ENCODE results near the gene CPSF7. TPM values are rescaled to one million over a fixed set of nuclear protein-coding genes. Genes with fewer than 3 reads are reported as not detected.
"Not testable (repeated sequence)": the region's sequence is repeated elsewhere in the genome, so short reads cannot be mapped to it uniquely, and the experiment has no call there.

The CPSF7 gene
- total RNA-seq, 1 experiment from 2014 or later, result 64.1 TPM

DNA sequence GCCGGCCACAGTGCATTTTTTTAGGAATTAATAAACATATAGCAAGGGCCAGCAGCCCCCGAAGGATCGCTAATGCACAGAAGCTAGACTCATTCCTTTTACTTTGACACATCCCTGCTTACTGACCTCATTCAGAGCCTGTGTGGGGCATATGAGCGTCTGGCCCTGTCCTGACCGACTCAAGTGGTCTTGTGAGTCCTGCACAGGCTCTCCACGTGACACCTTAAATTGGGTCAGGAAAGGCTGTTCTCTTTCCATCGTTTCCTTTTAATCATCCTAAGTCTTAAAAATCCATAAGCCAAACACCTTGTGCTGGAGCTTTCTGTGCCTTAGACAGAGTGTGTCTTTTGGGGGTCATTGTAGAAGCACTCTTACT, 18.8 kb upstream of the CPSF7 start:
- peaks cover 33% of the 10 kb centered on the region for H3K36me3 ChIP-seq (ENCODE audit: insufficient read depth, low read length)
- H3K9me3 ChIP-seq (ENCODE audit: low read length), result no peaks in the 10 kb centered on the region
- H3K9me2 ChIP-seq (replicated peaks; ENCODE audit: insufficient read depth, low read length), result no peaks in the 10 kb centered on the region
- DNase-seq, result no peak
- no peak overlapping the region for H2AFZ ChIP-seq (ENCODE audit: low read length)
- no peaks in the 10 kb centered on the region for H3K27me3 ChIP-seq (ENCODE audit: low read length)
- peaks cover 23% of the 10 kb centered on the region; the same call in 1 of the 2 replicates for H3K79me2 ChIP-seq (ENCODE audit: low read length)
- no peak overlapping the region for H3K27ac ChIP-seq (ENCODE audit: low read length)
- H4K20me1 ChIP-seq (ENCODE audit: insufficient read depth, low read depth, low read length), result peaks cover 5% of the 10 kb centered on the region; the same call in 1 of the 2 replicates
- no peak overlapping the region for H3K9ac ChIP-seq (ENCODE audit: low read length)
- H3K4me3 ChIP-seq (ENCODE audit: low read length), result no peak overlapping the region
- H3K4me2 ChIP-seq (ENCODE audit: low read depth, low read length, poor library complexity, severe bottlenecking), result no peak overlapping the region
- peaks cover 15% of the 10 kb centered on the region for H3K4me1 ChIP-seq (ENCODE audit: low read length)

DNA sequence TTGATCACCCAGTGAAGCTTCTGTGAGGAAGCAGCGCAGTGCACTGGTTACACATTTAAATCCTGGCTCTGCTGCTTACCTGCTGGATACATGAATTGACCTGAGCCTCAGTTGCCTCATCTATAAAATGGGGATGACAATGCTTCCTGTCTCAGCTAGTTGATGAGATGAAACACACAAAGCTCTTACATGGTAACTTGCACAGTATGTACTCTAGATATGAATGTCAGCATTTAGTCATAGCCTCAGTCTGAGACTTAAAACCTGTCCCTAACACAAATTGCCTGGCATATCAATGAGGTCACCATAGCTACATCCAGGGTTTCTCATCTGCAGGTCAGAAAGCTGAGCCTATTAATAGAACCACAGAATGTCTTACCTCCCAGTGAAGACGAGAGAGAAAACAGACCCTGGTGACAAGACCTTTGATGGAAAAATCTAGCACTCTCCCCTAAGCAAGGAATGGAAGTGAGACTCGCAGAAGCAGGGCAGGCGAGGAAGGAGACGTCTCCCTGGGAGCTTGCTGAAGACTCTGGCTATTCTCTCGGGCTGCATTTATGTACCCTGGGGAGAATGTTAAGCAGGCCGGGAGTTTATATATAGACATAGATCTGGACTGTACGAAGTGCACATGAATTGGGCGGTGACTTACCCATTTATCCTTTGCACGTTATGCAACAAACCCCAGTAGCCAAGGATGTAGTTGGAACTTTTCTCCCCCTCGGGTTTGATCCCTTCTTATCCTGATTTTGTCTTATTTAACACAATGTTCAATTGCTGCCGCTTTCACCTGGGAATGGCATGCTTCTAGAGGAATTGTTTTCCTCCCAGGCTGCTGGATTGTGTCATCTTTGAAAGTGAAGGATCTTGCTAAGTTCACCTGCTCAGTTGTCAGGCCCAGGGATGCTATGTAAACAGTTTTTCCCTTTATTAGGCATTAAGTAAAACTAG, 18.1 kb upstream of the CPSF7 start:
- H3K4me3 ChIP-seq (ENCODE audit: low read length), result no peak overlapping the region
- no peaks in the 10 kb centered on the region for H3K9me2 ChIP-seq (replicated peaks; ENCODE audit: insufficient read depth, low read length)
- H2AFZ ChIP-seq (ENCODE audit: low read length), result no peak overlapping the region
- H3K27me3 ChIP-seq (ENCODE audit: low read length), result no peaks in the 10 kb centered on the region
- no peak overlapping the region for H3K9ac ChIP-seq (ENCODE audit: low read length)
- H3K79me2 ChIP-seq (ENCODE audit: low read length), result peaks cover 29% of the 10 kb centered on the region
- H3K9me3 ChIP-seq (ENCODE audit: low read length), result no peaks in the 10 kb centered on the region
- peaks cover 39% of the 10 kb centered on the region for H3K36me3 ChIP-seq (ENCODE audit: insufficient read depth, low read length)
- peaks cover 15% of the 10 kb centered on the region for H3K4me1 ChIP-seq (ENCODE audit: low read length)
- H4K20me1 ChIP-seq (ENCODE audit: insufficient read depth, low read depth, low read length), result peaks cover 8% of the 10 kb centered on the region; the same call in 1 of the 2 replicates
- DNase-seq, result no peak
- no peak overlapping the region for H3K27ac ChIP-seq (ENCODE audit: low read length)
- no peak overlapping the region for H3K4me2 ChIP-seq (ENCODE audit: low read depth, low read length, poor library complexity, severe bottlenecking)

DNA sequence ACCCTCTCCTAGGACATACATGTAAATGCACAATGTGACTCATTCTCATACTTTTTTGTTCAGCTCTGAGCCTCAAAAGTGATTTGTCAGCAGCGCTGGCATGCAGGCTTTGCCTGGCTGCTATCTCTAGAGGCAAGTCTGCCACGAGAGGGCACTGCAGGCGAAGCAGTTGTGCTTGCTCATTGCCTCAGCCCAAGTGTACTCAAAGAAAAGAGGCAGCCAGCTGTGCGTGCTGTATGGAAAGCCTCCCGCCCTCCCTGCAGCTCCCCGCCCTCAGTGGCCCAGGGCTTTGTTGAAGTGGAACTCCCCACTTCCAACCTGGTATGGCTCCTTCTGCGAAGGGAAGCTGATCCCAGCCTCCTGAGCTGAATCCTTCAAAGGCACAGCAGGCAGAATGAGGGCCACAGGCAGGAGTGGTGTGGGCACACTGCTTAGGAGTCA, 16.5 kb upstream of the CPSF7 start:
- Histone ChIP-seq H3K27me3 (ENCODE audit: low read length) (no peaks in the 10 kb centered on the region), H4K20me1 (ENCODE audit: insufficient read depth, low read depth, low read length) (peaks cover 8% of the 10 kb centered on the region; the same call in 1 of the 2 replicates), H3K79me2 (ENCODE audit: low read length) (peaks cover 44% of the 10 kb centered on the region), H3K27ac (ENCODE audit: low read length) (no peak overlapping the region), H3K36me3 (ENCODE audit: insufficient read depth, low read length) (peaks cover 48% of the 10 kb centered on the region), H2AFZ (ENCODE audit: low read length) (no peak overlapping the region), H3K9ac (ENCODE audit: low read length) (no peak overlapping the region), H3K4me2 (ENCODE audit: low read depth, low read length, poor library complexity, severe bottlenecking) (no peak overlapping the region), H3K4me3 (ENCODE audit: low read length) (no peak overlapping the region), H3K4me1 (ENCODE audit: low read length) (peaks cover 15% of the 10 kb centered on the region), H3K9me3 (ENCODE audit: low read length) (no peaks in the 10 kb centered on the region), H3K9me2 (replicated peaks; ENCODE audit: insufficient read depth, low read length) (no peaks in the 10 kb centered on the region)
- DNase-seq, result peak; percentile 90

DNA sequence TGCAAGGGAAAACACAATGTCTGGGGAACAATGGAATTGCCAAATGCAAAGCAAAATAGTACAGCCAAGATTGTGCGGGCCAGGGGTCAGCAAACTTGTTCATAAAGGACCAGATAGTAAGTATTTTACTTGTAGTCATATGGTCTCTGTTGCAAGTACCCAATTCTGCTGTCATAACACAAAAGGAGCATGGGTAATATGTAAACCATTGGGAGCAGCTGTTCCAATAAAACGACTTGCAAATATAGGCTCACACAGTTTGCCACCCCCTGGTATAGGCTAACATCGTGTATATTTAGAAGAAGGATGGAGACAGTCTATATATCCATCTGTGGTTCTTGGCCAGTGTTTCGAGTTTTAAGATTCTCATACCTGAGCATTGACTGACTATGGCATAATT, 15.7 kb upstream of the CPSF7 start:
- H2AFZ ChIP-seq (ENCODE audit: low read length), result no peak overlapping the region

DNA sequence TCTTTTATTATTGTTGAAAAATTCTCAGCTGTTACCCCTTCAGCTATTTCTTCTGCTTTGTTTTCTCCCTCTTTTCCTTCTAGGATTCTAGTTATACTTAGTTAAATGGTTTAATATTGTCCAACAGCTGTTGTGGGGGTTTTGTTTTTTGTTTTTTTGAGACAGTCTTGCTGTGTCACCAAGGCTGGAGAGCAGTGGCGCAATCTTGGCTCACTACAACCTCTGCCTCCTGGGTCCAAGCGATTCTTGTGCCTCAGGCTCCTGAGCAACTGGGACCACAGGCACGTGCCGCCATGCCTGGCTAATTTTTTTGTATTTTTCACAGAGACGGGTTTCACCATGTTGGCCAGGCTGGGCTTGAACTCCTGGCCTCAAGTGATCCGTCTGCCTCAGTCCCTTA, 12.8 kb upstream of the CPSF7 start:
- peaks cover 15% of the 10 kb centered on the region for H3K4me1 ChIP-seq (ENCODE audit: low read length)
- H2AFZ ChIP-seq (ENCODE audit: low read length), result no peak overlapping the region
- H3K27me3 ChIP-seq (ENCODE audit: low read length), result no peaks in the 10 kb centered on the region
- H3K9ac ChIP-seq (ENCODE audit: low read length), result no peak overlapping the region
- no peak for DNase-seq
- peaks cover 53% of the 10 kb centered on the region for H3K36me3 ChIP-seq (ENCODE audit: insufficient read depth, low read length)
- peaks cover 72% of the 10 kb centered on the region for H3K79me2 ChIP-seq (ENCODE audit: low read length)
- no peak overlapping the region for H3K27ac ChIP-seq (ENCODE audit: low read length)
- no peaks in the 10 kb centered on the region for H3K9me2 ChIP-seq (replicated peaks; ENCODE audit: insufficient read depth, low read length)
- H3K9me3 ChIP-seq (ENCODE audit: low read length), result no peaks in the 10 kb centered on the region
- H3K4me2 ChIP-seq (ENCODE audit: low read depth, low read length, poor library complexity, severe bottlenecking), result no peak overlapping the region
- H4K20me1 ChIP-seq (ENCODE audit: insufficient read depth, low read depth, low read length), result peaks cover 10% of the 10 kb centered on the region; the same call in 1 of the 2 replicates
- no peak overlapping the region for H3K4me3 ChIP-seq (ENCODE audit: low read length)

More for the DNA sequence above, 15.7 kb upstream of the CPSF7 start:
- H3K79me2 ChIP-seq (ENCODE audit: low read length), result peaks cover 49% of the 10 kb centered on the region
- H3K4me3 ChIP-seq (ENCODE audit: low read length), result no peak overlapping the region
- H3K9me3 ChIP-seq (ENCODE audit: low read length), result no peaks in the 10 kb centered on the region
- H3K36me3 ChIP-seq (ENCODE audit: insufficient read depth, low read length), result peaks cover 48% of the 10 kb centered on the region
- DNase-seq, result peak; percentile 49
- H3K9me2 ChIP-seq (replicated peaks; ENCODE audit: insufficient read depth, low read length), result no peaks in the 10 kb centered on the region
- H3K9ac ChIP-seq (ENCODE audit: low read length), result no peak overlapping the region
- no peak overlapping the region for H3K4me2 ChIP-seq (ENCODE audit: low read depth, low read length, poor library complexity, severe bottlenecking)
- H3K27ac ChIP-seq (ENCODE audit: low read length), result no peak overlapping the region
- no peaks in the 10 kb centered on the region for H3K27me3 ChIP-seq (ENCODE audit: low read length)
- H4K20me1 ChIP-seq (ENCODE audit: insufficient read depth, low read depth, low read length), result peaks cover 8% of the 10 kb centered on the region; the same call in 1 of the 2 replicates
- H3K4me1 ChIP-seq (ENCODE audit: low read length), result peaks cover 15% of the 10 kb centered on the region

DNA sequence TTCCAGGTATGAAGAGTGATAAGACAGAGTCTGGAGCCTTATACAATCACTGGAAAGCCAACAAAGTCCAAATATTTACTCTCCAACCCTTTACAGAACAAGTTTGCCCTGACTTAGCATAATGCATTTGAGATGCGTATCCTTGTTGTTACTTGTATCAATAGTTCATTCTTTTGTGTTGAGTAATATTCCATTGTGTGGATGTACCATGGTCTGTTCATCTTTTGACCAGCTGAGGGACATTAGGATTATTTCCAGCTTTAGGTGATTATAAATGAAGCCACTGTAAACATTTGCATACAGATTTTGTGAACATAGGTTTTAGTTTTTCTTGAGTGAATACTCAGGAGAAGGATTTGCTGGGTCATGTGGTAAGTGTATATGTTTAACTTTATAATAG, 9.8 kb upstream of the CPSF7 start:
- Histone ChIP-seq H4K20me1 (ENCODE audit: insufficient read depth, low read depth, low read length) (peaks cover 19% of the 10 kb centered on the region), H3K9ac (ENCODE audit: low read length) (no peak overlapping the region), H2AFZ (ENCODE audit: low read length) (no peak overlapping the region), H3K4me3 (ENCODE audit: low read length) (no peak overlapping the region), H3K36me3 (ENCODE audit: insufficient read depth, low read length) (peaks cover 53% of the 10 kb centered on the region), H3K9me3 (ENCODE audit: low read length) (no peaks in the 10 kb centered on the region), H3K27ac (ENCODE audit: low read length) (no peak overlapping the region), H3K79me2 (ENCODE audit: low read length) (peaks cover 82% of the 10 kb centered on the region), H3K4me2 (ENCODE audit: low read depth, low read length, poor library complexity, severe bottlenecking) (no peak overlapping the region), H3K9me2 (replicated peaks; ENCODE audit: insufficient read depth, low read length) (no peaks in the 10 kb centered on the region), H3K27me3 (ENCODE audit: low read length) (no peaks in the 10 kb centered on the region), H3K4me1 (ENCODE audit: low read length) (peaks cover 1% of the 10 kb centered on the region)
- DNase-seq, result no peak

DNA sequence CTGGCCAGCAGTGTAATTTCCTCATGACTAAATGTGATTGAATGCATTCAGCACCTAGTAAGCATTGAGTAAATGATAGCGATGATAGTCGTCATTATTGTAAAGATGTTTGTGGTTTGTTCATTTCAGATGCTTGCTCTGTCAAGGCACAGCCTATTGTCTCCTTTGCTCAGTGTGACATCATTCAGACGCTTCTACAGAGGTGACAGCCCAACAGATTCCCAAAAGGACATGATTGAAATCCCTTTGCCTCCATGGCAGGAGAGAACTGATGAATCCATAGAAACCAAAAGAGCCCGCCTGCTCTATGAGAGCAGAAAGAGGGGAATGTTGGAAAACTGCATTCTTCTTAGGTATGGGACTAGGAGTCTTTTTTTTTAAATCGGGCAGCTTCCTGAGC, 7.7 kb upstream of the CPSF7 start:
- peaks cover 54% of the 10 kb centered on the region for H3K36me3 ChIP-seq (ENCODE audit: insufficient read depth, low read length)
- H4K20me1 ChIP-seq (ENCODE audit: insufficient read depth, low read depth, low read length), result peaks cover 16% of the 10 kb centered on the region
- peaks cover 86% of the 10 kb centered on the region for H3K79me2 ChIP-seq (ENCODE audit: low read length)

DNA sequence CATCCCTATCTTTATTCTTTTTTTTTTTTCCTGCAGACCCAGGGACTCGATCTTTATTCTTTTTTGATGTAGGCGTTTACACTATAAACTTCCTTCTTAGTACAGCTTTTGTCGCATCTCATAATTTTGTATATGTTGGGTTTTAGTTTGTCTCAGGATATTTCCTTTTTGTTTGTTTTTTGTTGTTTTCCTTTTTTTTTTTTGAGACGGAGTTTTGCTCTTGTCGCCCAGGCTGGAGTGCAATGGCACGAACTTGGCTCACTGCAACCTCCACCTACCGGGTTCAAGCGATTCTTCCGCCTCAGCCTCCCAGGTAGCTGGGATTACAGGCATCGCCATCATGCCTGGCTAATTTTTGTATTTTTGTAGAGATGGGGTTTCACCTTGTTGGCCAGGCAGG, 1.1 kb upstream of the CPSF7 start:
- Histone ChIP-seq H3K4me1 (ENCODE audit: low read length) (peaks cover 18% of the 10 kb centered on the region), H3K9ac (ENCODE audit: low read length) (peak overlapping the region; percentile 84), H3K36me3 (ENCODE audit: insufficient read depth, low read length) (peaks cover 45% of the 10 kb centered on the region), H3K27ac (ENCODE audit: low read length) (peak overlapping the region; percentile 68), H3K4me2 (ENCODE audit: low read depth, low read length, poor library complexity, severe bottlenecking) (peak overlapping the region; percentile 96), H3K79me2 (ENCODE audit: low read length) (peaks cover 82% of the 10 kb centered on the region), H3K4me3 (ENCODE audit: low read length) (peak overlapping the region; percentile 95)
- not testable (repeated sequence) for H4K20me1 ChIP-seq (ENCODE audit: insufficient read depth, low read depth, low read length); H3K9me2 ChIP-seq (replicated peaks; ENCODE audit: insufficient read depth, low read length); H2AFZ ChIP-seq (ENCODE audit: low read length); DNase-seq; H3K27me3 ChIP-seq (ENCODE audit: low read length); H3K9me3 ChIP-seq (ENCODE audit: low read length)

More for the DNA sequence above, 7.7 kb upstream of the CPSF7 start:
- Histone ChIP-seq H3K4me1 (ENCODE audit: low read length) (no peaks in the 10 kb centered on the region), H3K9me2 (replicated peaks; ENCODE audit: insufficient read depth, low read length) (no peaks in the 10 kb centered on the region), H3K4me3 (ENCODE audit: low read length) (no peak overlapping the region), H2AFZ (ENCODE audit: low read length) (no peak overlapping the region), H3K27ac (ENCODE audit: low read length) (no peak overlapping the region), H3K4me2 (ENCODE audit: low read depth, low read length, poor library complexity, severe bottlenecking) (no peak overlapping the region), H3K9ac (ENCODE audit: low read length) (no peak overlapping the region), H3K27me3 (ENCODE audit: low read length) (no peaks in the 10 kb centered on the region), H3K9me3 (ENCODE audit: low read length) (no peaks in the 10 kb centered on the region; the same call in 1 of the 2 replicates)
- DNase-seq, result no peak

All from Karpas-422 (cell line).